ENCODE data around the gene AAGAB.

The AAGAB gene

GRCh38 chr15:67210555-67211168, 43.8 kb downstream of the AAGAB start:
- DNase-seq (ENCODE audit: low read depth in 3 of 3): no peak

GRCh38 chr15:67208396-67208795, 46.1 kb downstream of the AAGAB start:
- DNase-seq (ENCODE audit: low read depth in 3 of 3): no peak

GRCh38 chr15:67207555-67208207, 46.8 kb downstream of the AAGAB start:
- DNase-seq (ENCODE audit: low read depth in 3 of 3): no peak

- no peak for DNase-seq (ENCODE audit: low read depth in 3 of 3)
Observed at GRCh38 chr15:67202991-67203390, 51.5 kb downstream of the AAGAB start.

GRCh38 chr15:67202091-67202490, 52.4 kb downstream of the AAGAB start:
- DNase-seq (ENCODE audit: low read depth in 3 of 3): no peak

GRCh38 chr15:67201136-67201535, 53.3 kb downstream of the AAGAB start:
- DNase-seq (ENCODE audit: low read depth in 3 of 3): no peak

- DNase-seq (ENCODE audit: low read depth in 3 of 3): no peak
Observed at GRCh38 chr15:67199881-67200763, 54.3 kb downstream of the AAGAB start.

- DNase-seq (ENCODE audit: low read depth in 3 of 3): no peak
Observed at GRCh38 chr15:67199391-67199790, 55.1 kb downstream of the AAGAB start.

GRCh38 chr15:67198157-67198754, 56.2 kb downstream of the AAGAB start:
- no peak for DNase-seq (ENCODE audit: low read depth in 3 of 3)

- no peak for DNase-seq (ENCODE audit: low read depth in 3 of 3)
Observed at GRCh38 chr15:67197364-67197695, 57.1 kb downstream of the AAGAB start.

GRCh38 chr15:67196672-67197363, 57.6 kb downstream of the AAGAB start:
- DNase-seq (ENCODE audit: low read depth in 3 of 3): no peak

- DNase-seq (ENCODE audit: low read depth in 3 of 3): no peak
Observed at GRCh38 chr15:67196222-67196621, 58.2 kb downstream of the AAGAB start.

GRCh38 chr15:67195305-67195704, 59.2 kb downstream of the AAGAB start:
- no peak for DNase-seq (ENCODE audit: low read depth in 3 of 3)

- DNase-seq (ENCODE audit: low read depth in 3 of 3): no peak
Observed at GRCh38 chr15:67194171-67195114, 60.0 kb downstream of the AAGAB start.

GRCh38 chr15:67193223-67193990, 61.1 kb downstream of the AAGAB start:
- no peak for DNase-seq (ENCODE audit: low read depth in 3 of 3)

GRCh38 chr15:67192185-67192820, 62.2 kb downstream of the AAGAB start:
- DNase-seq (ENCODE audit: low read depth in 3 of 3): no peak

- no peak for DNase-seq (ENCODE audit: low read depth in 3 of 3)
Observed at GRCh38 chr15:67190813-67191212, 63.6 kb downstream of the AAGAB start.

- DNase-seq (ENCODE audit: low read depth in 3 of 3): no peak
Observed at GRCh38 chr15:67190326-67190725, 64.1 kb downstream of the AAGAB start.

- no peak for DNase-seq (ENCODE audit: low read depth in 3 of 3)
Observed at GRCh38 chr15:67189326-67190051, 65.0 kb downstream of the AAGAB start.

Measured in stimulated activated CD4-positive, alpha-beta T cell treated with anti-CD3 and anti-CD28 coated beads, TNF-alpha, amount 100 ng/mL, for 24 hours (primary cell).